HL-60/S4 (cell line): Measurements from ENCODE around the gene SCNM1.
"Not testable (repeated sequence)": the region's sequence is repeated elsewhere in the genome, so short reads cannot be mapped to it uniquely, and the experiment has no call there.

Source experiments
- in situ Hi-C: fragments of 300-500 bp; cut with MboI; formaldehyde crosslinking; loops from 2 replicates; pipeline ENCODE4 v1.14.3; 2022; ENCODE audit warnings: low sequenced_read_pairs

The SCNM1 gene

DNA sequence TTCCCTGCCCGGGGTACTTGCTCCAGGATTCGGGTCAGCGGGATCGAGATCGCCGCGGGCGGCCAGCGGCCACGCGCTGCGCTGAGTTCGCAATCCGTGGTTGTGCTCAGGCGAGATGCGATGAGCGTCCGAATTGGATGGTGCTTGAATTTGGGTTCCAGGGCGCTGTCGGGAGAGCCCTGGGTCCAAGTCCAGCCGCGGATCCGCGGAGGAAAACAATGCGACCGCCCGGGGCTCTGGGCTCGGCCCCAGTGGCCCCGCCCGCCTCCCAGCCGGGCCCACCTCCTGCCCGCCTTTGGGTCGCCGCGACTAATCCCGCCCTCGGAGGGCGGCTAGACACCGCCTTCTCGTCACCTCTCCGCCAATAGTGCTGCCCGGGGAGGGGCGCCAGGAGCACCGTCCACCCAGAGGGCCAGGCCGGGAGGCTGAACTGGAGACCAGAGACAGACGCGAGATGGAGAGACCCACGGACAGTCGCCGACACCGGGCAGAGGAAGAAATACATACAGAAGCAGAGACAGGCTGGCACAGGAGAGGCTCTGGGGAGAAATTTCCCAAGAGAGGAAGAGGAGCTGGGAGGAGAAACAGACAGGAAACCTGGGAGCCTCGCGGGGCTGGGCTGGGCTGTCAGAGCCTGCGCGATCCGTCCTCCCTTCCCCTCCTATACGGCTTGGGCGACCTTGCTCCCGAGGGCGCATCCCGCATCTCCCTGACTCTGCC, 19.4 kb upstream of the SCNM1 start, which contains the start of gene SEMA6C:
SEMA6C (minus strand) TSS at position 220 of the 720 bp plus-strand sequence. CDS start 4,010 bp downstream, outside the sequence.
- in situ Hi-C loops: no loop called here

GRCh38 chr1:151147132-151147503, 18.8 kb upstream of the SCNM1 start:
- in situ Hi-C loops: no loop called here

GRCh38 chr1:151147665-151148064, 18.3 kb upstream of the SCNM1 start:
- in situ Hi-C loops: no loop called here

- in situ Hi-C loops: loop anchor here (10.0 kb wide), 1 partner anchor 142 kb away; no protein-coding TSS in a partner anchor
These were observed 9.5 kb upstream of the SCNM1 start, which contains the start of gene TNFAIP8L2 for GRCh38 chr1:151156515-151156819. Gene TNFAIP8L2, plus strand, starts transcription at chr1:151156649. Its CDS starts 2,049 bp downstream, at chr1:151158698.

DNA sequence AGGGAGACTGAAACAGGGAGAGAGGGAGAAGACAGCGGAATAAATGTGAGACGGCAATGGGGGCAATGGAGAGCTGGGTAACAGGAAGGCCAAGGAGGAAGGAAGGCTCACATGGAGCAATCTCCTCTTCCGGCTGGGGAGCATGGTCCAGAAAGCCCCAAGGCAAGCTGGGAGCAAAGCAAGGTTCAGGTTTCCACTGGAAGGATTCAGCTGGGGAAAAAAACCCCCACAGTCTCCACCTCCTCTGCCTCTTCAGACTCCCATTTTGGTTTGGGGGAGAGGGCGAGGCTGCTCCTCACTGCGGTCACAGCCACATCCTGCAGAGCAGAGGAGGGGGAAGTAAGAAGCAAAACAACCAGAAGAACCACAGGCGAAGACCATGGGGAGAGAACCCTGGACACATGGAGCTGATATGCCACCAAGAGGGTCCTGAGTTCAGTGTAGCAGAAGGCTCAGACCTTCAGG, 8.8 kb upstream of the SCNM1 start:
- in situ Hi-C loops: loop anchor here (10.0 kb wide), 1 partner anchor 142 kb away; no protein-coding TSS in a partner anchor

DNA sequence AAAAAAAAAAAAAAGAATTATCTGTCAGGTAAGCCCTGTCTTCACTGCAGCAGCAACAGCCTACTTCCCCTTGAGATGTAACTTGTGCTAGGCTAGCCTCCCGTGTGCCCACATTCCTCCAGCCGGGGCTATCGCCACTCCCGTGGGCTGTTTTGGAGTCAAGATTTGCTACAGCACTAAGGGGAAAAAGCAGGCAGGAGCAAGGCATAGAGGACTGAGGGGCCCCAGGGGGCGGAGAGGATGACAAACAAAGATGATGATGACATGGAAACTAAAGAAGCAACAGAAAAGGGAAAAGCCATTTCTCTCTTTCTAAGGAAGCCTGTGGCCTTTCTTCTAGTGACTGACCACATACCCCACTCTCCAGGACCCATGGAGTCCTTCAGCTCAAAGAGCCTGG, 7.6 kb upstream of the SCNM1 start:
- in situ Hi-C loops: loop anchor here (10.0 kb wide), 1 partner anchor 144 kb away; no protein-coding TSS in a partner anchor

DNA sequence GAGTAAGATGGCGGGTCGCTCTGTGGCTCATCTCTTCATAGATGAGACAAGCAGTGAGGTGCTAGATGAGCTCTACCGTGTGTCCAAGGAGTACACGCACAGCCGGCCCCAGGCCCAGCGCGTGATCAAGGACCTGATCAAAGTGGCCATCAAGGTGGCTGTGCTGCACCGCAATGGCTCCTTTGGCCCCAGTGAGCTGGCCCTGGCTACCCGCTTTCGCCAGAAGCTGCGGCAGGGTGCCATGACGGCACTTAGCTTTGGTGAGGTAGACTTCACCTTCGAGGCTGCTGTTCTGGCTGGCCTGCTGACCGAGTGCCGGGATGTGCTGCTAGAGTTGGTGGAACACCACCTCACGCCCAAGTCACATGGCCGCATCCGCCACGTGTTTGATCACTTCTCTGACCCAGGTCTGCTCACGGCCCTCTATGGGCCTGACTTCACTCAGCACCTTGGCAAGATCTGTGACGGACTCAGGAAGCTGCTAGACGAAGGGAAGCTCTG, 7.1 kb upstream of the SCNM1 start:
- in situ Hi-C loops: loop anchor here (10.0 kb wide), 1 partner anchor 144 kb away; no protein-coding TSS in a partner anchor

GRCh38 chr1:151159373-151159772, 6.6 kb upstream of the SCNM1 start:
- in situ Hi-C loops: loop anchor here (10.0 kb wide), 1 partner anchor 145 kb away; no protein-coding TSS in a partner anchor

DNA sequence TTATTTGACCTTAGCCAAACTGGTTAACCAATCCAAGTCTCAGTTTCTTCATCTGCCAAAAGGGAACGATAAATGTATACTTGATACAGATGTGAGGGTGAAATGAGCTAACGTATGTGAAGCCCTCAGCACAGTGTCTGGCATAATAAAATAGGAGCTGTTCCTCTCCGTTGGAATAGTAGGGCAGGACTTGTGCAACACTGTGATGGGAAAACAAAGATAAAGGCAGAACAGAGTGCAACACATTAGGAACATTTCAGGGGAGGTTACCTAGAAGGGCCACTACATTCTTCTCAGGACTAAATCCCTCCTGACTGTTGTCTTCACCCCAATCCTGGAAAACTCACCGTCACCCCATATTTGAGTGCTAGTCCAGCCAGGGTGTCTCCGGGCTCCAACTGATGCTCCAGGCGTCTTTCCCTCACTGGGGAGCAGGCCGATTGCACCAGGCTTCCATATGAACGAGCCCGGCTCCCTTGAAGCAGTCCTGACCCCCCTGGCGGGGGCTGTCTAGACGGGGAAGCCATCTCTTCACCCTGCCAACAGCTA, 1.1 kb upstream of the SCNM1 start:
- in situ Hi-C loops: no loop called here

DNA sequence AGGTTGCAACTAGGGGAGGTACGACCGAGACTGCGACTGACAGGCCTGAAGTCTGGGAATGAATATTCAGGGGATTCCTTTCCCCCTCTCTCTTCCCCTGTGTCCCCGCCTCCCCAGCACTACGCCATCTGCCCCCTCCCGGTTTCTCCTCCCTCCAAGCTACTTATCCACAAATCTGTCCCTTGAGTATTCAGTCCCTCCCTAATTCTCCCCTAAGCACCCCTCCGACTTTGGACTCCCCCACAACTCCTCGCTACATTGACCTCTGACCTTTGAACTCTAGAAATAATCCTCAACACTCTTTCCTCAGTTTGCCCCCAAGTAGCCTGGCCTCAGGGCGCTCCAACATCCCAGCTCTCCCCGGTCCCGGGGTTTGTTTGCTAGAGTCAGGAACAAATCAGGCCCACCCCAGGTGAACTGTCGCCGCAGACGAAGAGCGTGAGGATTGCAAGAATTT, 635 bp upstream of the SCNM1 start:
- in situ Hi-C loops: no loop called here

DNA sequence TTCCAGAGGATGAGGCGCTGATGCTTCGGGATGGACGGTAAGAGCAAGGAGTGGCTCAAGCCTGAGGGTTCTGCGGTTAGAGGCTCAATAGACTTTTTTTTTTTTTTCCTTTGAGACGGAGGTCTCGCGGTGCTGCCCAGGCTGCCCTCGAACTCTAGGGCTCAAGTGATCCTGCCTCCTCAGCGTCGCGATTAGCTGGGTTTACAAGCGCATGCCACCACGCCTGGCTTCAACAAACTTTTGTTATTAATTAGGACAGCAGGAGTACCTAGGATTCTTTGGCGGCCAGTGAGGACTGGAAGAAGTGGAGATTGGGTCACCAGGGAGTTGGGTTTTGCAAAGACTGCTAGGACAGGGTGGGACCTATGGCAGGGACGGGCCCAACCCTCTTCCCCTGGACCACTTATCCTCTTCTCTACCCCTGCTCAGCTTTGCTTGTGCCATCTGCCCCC, 587 bp downstream of the SCNM1 start:
- in situ Hi-C loops: no loop called here

GRCh38 chr1:151167116-151167515, 1.2 kb downstream of the SCNM1 start:
- in situ Hi-C loops: no loop called here

- in situ Hi-C loops: no loop called here
These were observed 5.2 kb downstream of the SCNM1 start for GRCh38 chr1:151171190-151171589.

GRCh38 chr1:151175041-151175741, 9.2 kb downstream of the SCNM1 start:
- in situ Hi-C loops: no loop called here

DNA sequence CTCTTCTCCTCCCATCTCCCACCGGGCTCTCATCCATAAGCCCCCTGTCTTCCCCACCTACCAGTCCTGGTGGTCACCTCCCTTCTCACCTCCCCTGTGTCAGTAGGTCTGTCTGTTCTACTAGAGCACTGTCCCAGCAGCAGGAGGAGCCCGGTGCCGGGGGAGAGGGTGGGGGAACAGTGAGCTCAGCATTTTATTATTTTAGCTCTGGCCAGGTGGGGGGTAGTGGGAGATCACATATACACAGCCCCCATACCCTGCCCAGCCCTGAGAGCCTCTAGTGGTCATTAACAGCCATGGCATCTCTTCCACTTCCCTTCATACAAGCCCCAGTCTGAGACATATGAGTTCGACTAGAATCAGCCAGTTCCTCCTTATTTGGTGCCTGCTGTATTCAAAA, 9.9 kb downstream of the SCNM1 start, which contains the start of gene TMOD4:
TMOD4 (minus strand) TSS at position 119 of the 400 bp plus-strand sequence. CDS start 1,106 bp downstream, outside the sequence.
- in situ Hi-C loops: no loop called here

DNA sequence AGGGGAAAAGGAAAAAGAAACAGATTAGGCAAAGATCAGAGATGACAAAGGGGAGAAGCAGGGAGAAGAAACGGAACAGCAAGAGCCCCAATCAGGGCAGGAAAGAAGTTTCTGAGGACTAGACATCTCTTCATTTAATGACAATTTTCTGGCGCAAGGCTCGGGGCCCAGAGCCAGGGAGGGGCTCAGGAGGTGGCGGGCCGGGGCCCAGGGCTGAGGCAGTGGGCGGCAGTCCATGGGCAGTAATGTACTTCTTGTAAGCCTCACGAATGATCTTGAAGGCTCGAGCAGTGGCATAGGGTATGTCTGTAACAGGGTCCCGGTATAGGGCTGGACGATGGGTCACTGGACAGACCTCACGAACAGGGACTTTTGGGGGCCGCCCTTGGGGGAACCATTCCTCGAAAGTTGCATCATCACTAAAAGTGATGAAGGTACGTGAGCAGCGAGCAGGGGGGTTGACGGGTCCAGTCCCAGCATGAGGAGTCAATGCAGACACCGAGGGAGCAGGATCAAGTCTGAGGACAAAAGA, 10.6 kb downstream of the SCNM1 start:
- in situ Hi-C loops: no loop called here

GRCh38 chr1:151184211-151184610, 18.3 kb downstream of the SCNM1 start:
- in situ Hi-C loops: no loop called here

- in situ Hi-C loops: no loop called here
These were observed 21.3 kb downstream of the SCNM1 start for GRCh38 chr1:151187205-151187604.

- in situ Hi-C loops: not testable (repeated sequence)
These were observed 22.7 kb downstream of the SCNM1 start for GRCh38 chr1:151188667-151189066.

DNA sequence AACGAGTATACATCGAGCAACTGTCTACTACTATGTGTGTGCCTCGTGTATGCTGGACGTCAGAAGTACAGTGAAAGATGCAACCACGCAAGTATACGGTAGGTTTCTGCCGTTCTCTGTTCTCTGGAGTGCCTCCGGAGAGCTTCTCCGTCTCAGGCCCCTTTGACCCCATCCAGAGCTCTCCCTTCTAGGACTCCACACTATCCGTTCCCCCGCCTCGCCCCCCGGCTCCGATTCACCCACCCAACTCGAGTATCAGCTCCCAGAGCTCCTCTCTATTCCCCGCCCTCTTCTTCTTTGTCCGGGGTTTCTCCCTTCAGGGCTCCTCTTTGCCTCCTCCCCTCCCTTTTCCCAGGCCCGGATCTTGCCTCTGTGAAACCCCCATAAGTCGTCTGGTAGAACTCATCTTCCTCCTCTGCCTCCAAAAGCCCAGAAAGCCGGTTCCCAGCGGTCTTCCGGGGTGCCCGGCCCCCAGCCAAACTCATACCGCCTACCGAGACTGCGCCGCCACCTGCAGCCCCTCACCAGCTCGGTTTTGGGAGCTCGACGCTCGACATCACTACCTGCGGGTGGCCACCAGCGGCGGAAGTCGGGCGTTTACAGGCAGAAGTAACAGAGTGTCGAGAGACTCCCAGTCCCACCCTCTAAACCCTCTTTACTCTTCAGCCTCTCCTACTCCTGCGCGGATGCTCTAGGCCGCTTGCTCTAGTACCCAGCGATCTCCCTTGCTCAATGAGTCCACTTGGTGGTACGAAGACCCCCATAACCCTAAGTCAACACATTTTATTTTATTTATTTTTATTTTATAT, 23.9 kb downstream of the SCNM1 start, which contains the start of gene VPS72:
VPS72 (minus strand) TSS at position 561 of the 809 bp plus-strand sequence; CDS start at position 485, 76 bp downstream.
- in situ Hi-C loops: no loop called here
